Measurements from ENCODE around the gene NAPEPLD. TPM values are rescaled to one million over a fixed set of nuclear protein-coding genes. Genes with fewer than 3 reads are reported as not detected.

NAPEPLD gene
- total RNA-seq, 1 donor from 2014 or later, result 6.1 TPM

- Mint-ChIP-seq H3K27ac (ENCODE audit: unreplicated experiment) (no peak overlapping the region), H3K9me3 (ENCODE audit: unreplicated experiment) (no peaks in the 10 kb centered on the region), H3K4me1 (ENCODE audit: unreplicated experiment) (no peaks in the 10 kb centered on the region), H3K36me3 (ENCODE audit: low read depth, unreplicated experiment) (peaks cover 5% of the 10 kb centered on the region), H3K4me3 (ENCODE audit: unreplicated experiment) (no peak overlapping the region), H3K27me3 (ENCODE audit: unreplicated experiment) (no peaks in the 10 kb centered on the region)
- TF ChIP-seq CTCF (IDR thresholded peaks at IDR 0.05; ENCODE audit: unreplicated experiment), result no peak
- no peak for DNase-seq (ENCODE audit: low spot score)
Observed at GRCh38 chr7:103124429-103124979, 24.4 kb downstream of the NAPEPLD start.

- H3K27ac Mint-ChIP-seq (ENCODE audit: unreplicated experiment), result no peak overlapping the region
- peaks cover 5% of the 10 kb centered on the region for H3K36me3 Mint-ChIP-seq (ENCODE audit: low read depth, unreplicated experiment)
- DNase-seq (ENCODE audit: low spot score), result no peak
- H3K4me3 Mint-ChIP-seq (ENCODE audit: unreplicated experiment), result no peak overlapping the region
- no peaks in the 10 kb centered on the region for H3K9me3 Mint-ChIP-seq (ENCODE audit: unreplicated experiment)
- H3K27me3 Mint-ChIP-seq (ENCODE audit: unreplicated experiment), result no peaks in the 10 kb centered on the region
- no peak for TF ChIP-seq CTCF (IDR thresholded peaks at IDR 0.05; ENCODE audit: unreplicated experiment)
- no peaks in the 10 kb centered on the region for H3K4me1 Mint-ChIP-seq (ENCODE audit: unreplicated experiment)
Observed at GRCh38 chr7:103123529-103123928, 25.4 kb downstream of the NAPEPLD start.

- no peaks in the 10 kb centered on the region for H3K27me3 Mint-ChIP-seq (ENCODE audit: unreplicated experiment)
- no peaks in the 10 kb centered on the region for H3K4me1 Mint-ChIP-seq (ENCODE audit: unreplicated experiment)
- no peak overlapping the region for H3K27ac Mint-ChIP-seq (ENCODE audit: unreplicated experiment)
Observed at GRCh38 chr7:103121641-103122040, 27.3 kb downstream of the NAPEPLD start.

GRCh38 chr7:103120362-103120761 lies 28.5 kb downstream of the NAPEPLD start:
- H3K36me3 Mint-ChIP-seq (ENCODE audit: low read depth, unreplicated experiment), result peaks cover 3% of the 10 kb centered on the region
- no peaks in the 10 kb centered on the region for H3K9me3 Mint-ChIP-seq (ENCODE audit: unreplicated experiment)
- TF ChIP-seq CTCF (IDR thresholded peaks at IDR 0.05; ENCODE audit: unreplicated experiment), result no peak
- H3K27ac Mint-ChIP-seq (ENCODE audit: unreplicated experiment), result no peak overlapping the region
- no peak for DNase-seq (ENCODE audit: low spot score)
- H3K4me1 Mint-ChIP-seq (ENCODE audit: unreplicated experiment), result no peaks in the 10 kb centered on the region
- no peak overlapping the region for H3K4me3 Mint-ChIP-seq (ENCODE audit: unreplicated experiment)
- H3K27me3 Mint-ChIP-seq (ENCODE audit: unreplicated experiment), result no peaks in the 10 kb centered on the region

More at GRCh38 chr7:103121641-103122040, 27.3 kb downstream of the NAPEPLD start:
- DNase-seq (ENCODE audit: low spot score), result no peak
- no peaks in the 10 kb centered on the region for H3K9me3 Mint-ChIP-seq (ENCODE audit: unreplicated experiment)
- H3K36me3 Mint-ChIP-seq (ENCODE audit: low read depth, unreplicated experiment), result peaks cover 3% of the 10 kb centered on the region
- no peak overlapping the region for H3K4me3 Mint-ChIP-seq (ENCODE audit: unreplicated experiment)
- TF ChIP-seq CTCF (IDR thresholded peaks at IDR 0.05; ENCODE audit: unreplicated experiment), result no peak

- peaks cover 3% of the 10 kb centered on the region for H3K36me3 Mint-ChIP-seq (ENCODE audit: low read depth, unreplicated experiment)
Observed at GRCh38 chr7:103119791-103120291, 29.1 kb downstream of the NAPEPLD start.

More at GRCh38 chr7:103119791-103120291, 29.1 kb downstream of the NAPEPLD start:
- no peak overlapping the region for H3K4me3 Mint-ChIP-seq (ENCODE audit: unreplicated experiment)
- H3K4me1 Mint-ChIP-seq (ENCODE audit: unreplicated experiment), result no peaks in the 10 kb centered on the region
- no peak for DNase-seq (ENCODE audit: low spot score)
- no peaks in the 10 kb centered on the region for H3K27me3 Mint-ChIP-seq (ENCODE audit: unreplicated experiment)
- no peaks in the 10 kb centered on the region for H3K9me3 Mint-ChIP-seq (ENCODE audit: unreplicated experiment)
- TF ChIP-seq CTCF (IDR thresholded peaks at IDR 0.05; ENCODE audit: unreplicated experiment), result no peak
- H3K27ac Mint-ChIP-seq (ENCODE audit: unreplicated experiment), result no peak overlapping the region

Data from endothelial cell (in vitro differentiated cells).